Measurements from ENCODE around the gene XXYLT1.

DNA sequence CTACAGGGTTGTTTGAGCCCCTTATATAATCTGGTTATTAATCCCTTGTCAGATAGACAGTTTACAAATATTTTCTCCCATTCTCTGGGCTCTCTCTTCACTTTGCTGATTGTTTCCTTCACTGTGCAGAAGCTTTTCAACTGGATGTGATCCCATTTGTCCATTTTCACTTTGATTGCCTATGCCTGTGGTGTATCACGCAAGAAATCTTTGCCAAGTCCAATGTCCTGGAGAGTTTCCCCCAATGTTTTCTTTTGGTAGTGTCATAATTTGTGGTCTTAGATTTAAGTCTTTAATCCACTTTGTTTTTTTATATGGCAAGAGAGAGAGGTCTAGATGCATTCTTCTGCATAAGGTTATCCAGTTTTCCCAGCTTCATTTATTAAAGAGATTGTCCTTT is 40.7 kb downstream of the XXYLT1 start:
- TF ChIP-seq POLR2A (IDR thresholded peaks at IDR 0.05): no peak
- TF ChIP-seq, protein P1, sequence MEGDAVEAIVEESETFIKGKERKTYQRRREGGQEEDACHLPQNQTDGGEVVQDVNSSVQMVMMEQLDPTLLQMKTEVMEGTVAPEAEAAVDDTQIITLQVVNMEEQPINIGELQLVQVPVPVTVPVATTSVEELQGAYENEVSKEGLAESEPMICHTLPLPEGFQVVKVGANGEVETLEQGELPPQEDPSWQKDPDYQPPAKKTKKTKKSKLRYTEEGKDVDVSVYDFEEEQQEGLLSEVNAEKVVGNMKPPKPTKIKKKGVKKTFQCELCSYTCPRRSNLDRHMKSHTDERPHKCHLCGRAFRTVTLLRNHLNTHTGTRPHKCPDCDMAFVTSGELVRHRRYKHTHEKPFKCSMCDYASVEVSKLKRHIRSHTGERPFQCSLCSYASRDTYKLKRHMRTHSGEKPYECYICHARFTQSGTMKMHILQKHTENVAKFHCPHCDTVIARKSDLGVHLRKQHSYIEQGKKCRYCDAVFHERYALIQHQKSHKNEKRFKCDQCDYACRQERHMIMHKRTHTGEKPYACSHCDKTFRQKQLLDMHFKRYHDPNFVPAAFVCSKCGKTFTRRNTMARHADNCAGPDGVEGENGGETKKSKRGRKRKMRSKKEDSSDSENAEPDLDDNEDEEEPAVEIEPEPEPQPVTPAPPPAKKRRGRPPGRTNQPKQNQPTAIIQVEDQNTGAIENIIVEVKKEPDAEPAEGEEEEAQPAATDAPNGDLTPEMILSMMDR (IDR thresholded peaks at IDR 0.05): no peak
